Glutamatergic neuron (in vitro differentiated cells): ENCODE results near the gene PIP5K1C. TPM values are rescaled to one million over a fixed set of nuclear protein-coding genes. Genes with fewer than 3 reads are reported as not detected.

ENCODE experiments used
- DNase-seq: peaks from one replicate; pipeline ENCODE4 v3.0.0; 2022
- H3K27ac Mint-ChIP-seq: one replicate; pipeline ENCODE4 v1.8.0; 2020; ENCODE audit warnings: mild to moderate bottlenecking, mixed read lengths, inconsistent platforms; ENCODE audit not compliant: unreplicated experiment
- H3K27me3 Mint-ChIP-seq: one replicate; pipeline ENCODE4 v1.8.0; 2020; ENCODE audit warnings: mild to moderate bottlenecking, moderate library complexity, mixed read lengths, inconsistent platforms; ENCODE audit not compliant: unreplicated experiment
- H3K36me3 Mint-ChIP-seq: one replicate; pipeline ENCODE4 v1.8.0; 2020; ENCODE audit warnings: mild to moderate bottlenecking, mixed read lengths, inconsistent platforms; ENCODE audit not compliant: unreplicated experiment
- H3K4me1 Mint-ChIP-seq: one replicate; pipeline ENCODE4 v1.8.0; 2020; ENCODE audit warnings: mild to moderate bottlenecking, low read depth, mixed read lengths, inconsistent platforms; ENCODE audit not compliant: unreplicated experiment
- H3K4me3 Mint-ChIP-seq: one replicate; pipeline ENCODE4 v1.8.0; 2020; ENCODE audit warnings: mild to moderate bottlenecking, mixed read lengths, inconsistent platforms; ENCODE audit not compliant: unreplicated experiment
- H3K9me3 Mint-ChIP-seq: one replicate; pipeline ENCODE4 v1.8.0; 2020; ENCODE audit warnings: mild to moderate bottlenecking, moderate library complexity, mixed read lengths, inconsistent platforms; ENCODE audit not compliant: unreplicated experiment
- CTCF ChIP-seq: fragments of 200-600 bp; sonication (generic); IDR thresholded peaks from one replicate; pipeline ENCODE4 v1.5.0; 2021; ENCODE audit not compliant: partially characterized antibody, unreplicated experiment
- total RNA-seq: library from RNA; stranded (reverse); fragmentation: NEBNext Ultra II Directional; extraction: Animal tissue kit (Norgen Biotek cat#: 25700); gene quantifications from one replicate; pipeline ENCODE4 v1.2.1, GENCODE V29; 2021; ENCODE audit not compliant: unreplicated experiment

The PIP5K1C gene
- total RNA-seq, 1 donor from 2014 or later: 169 TPM

- Mint-ChIP-seq H3K4me1 (peaks cover 2% of the 10 kb centered on the region), H3K27ac (no peak overlapping the region), H3K9me3 (no peaks in the 10 kb centered on the region), H3K4me3 (no peak overlapping the region), H3K36me3 (no peaks in the 10 kb centered on the region), H3K27me3 (peaks cover 10% of the 10 kb centered on the region)
- DNase-seq: no peak
- TF ChIP-seq CTCF: no peak
Measured at GRCh38 chr19:3606174-3606689, 94.0 kb downstream of the PIP5K1C start.

- TF ChIP-seq CTCF: no peak
- Mint-ChIP-seq H3K27me3 (peaks cover 10% of the 10 kb centered on the region), H3K36me3 (no peaks in the 10 kb centered on the region)
Measured at GRCh38 chr19:3605770-3606169, 94.5 kb downstream of the PIP5K1C start.

GRCh38 chr19:3605361-3605760 lies 94.9 kb downstream of the PIP5K1C start:
- Mint-ChIP-seq H3K36me3 (no peaks in the 10 kb centered on the region), H3K27ac (no peak overlapping the region), H3K4me3 (no peak overlapping the region), H3K4me1 (peaks cover 2% of the 10 kb centered on the region), H3K27me3 (peaks cover 10% of the 10 kb centered on the region), H3K9me3 (no peaks in the 10 kb centered on the region)
- DNase-seq: no peak
- no peak for TF ChIP-seq CTCF

More at GRCh38 chr19:3605770-3606169, 94.5 kb downstream of the PIP5K1C start:
- no peak for DNase-seq
- Mint-ChIP-seq H3K9me3 (no peaks in the 10 kb centered on the region), H3K4me3 (no peak overlapping the region), H3K27ac (no peak overlapping the region), H3K4me1 (peaks cover 2% of the 10 kb centered on the region)

- peaks cover 10% of the 10 kb centered on the region for H3K27me3 Mint-ChIP-seq
- no peaks in the 10 kb centered on the region for H3K9me3 Mint-ChIP-seq
- no peak overlapping the region for H3K4me3 Mint-ChIP-seq
- peaks cover 2% of the 10 kb centered on the region for H3K4me1 Mint-ChIP-seq
- H3K27ac Mint-ChIP-seq: no peak overlapping the region
- no peak for TF ChIP-seq CTCF
- no peak for DNase-seq
- no peaks in the 10 kb centered on the region for H3K36me3 Mint-ChIP-seq
Measured at GRCh38 chr19:3604987-3605343, 95.3 kb downstream of the PIP5K1C start.

GRCh38 chr19:3604227-3604986 lies 95.9 kb downstream of the PIP5K1C start:
- Mint-ChIP-seq H3K27me3 (peaks cover 10% of the 10 kb centered on the region), H3K36me3 (no peaks in the 10 kb centered on the region), H3K4me3 (no peak overlapping the region), H3K27ac (no peak overlapping the region), H3K9me3 (no peaks in the 10 kb centered on the region), H3K4me1 (peaks cover 2% of the 10 kb centered on the region)
- TF ChIP-seq CTCF: no peak
- DNase-seq: no peak
